NCI-H226 (cell line): Measurements from ENCODE around the gene ZBTB4.

Source experiments
- DNase-seq: peaks from one replicate; pipeline ENCODE4 v3.0.0-alpha.2; 2015

ZBTB4 gene

DNA sequence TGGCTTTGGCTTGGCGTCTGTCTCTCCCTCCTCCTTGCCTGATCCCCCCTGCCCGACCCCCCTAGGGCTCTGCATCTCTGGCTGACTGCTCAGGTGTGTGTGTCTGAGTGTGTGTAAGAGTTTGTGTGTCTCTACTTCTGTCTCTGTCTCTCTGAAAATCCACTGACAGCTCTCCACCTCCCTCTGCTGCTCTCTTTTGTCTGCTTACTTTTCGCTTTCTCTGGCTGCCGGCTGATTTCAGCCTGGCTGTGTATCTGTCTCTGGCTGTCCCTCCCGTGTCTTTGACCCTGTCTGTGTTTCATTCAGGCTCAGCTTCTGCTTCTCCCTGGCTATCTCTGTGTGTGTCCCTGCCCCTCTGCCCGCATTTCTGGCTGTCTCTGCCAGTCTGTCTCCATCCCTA is 63.1 kb downstream of the ZBTB4 start:
- no peak for DNase-seq

DNA sequence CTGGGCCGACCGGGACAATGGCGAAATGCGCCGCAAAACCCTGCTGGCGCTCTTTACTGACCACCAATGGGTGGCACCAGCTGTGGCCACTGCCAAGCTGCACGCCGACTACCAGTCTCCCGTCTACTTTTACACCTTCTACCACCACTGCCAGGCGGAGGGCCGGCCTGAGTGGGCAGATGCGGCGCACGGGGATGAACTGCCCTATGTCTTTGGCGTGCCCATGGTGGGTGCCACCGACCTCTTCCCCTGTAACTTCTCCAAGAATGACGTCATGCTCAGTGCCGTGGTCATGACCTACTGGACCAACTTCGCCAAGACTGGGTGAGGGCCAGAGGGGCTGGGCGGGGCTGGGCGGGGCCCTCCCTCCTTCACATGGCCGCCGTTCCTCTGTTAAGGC is 63.6 kb downstream of the ZBTB4 start:
- no peak for DNase-seq

DNA sequence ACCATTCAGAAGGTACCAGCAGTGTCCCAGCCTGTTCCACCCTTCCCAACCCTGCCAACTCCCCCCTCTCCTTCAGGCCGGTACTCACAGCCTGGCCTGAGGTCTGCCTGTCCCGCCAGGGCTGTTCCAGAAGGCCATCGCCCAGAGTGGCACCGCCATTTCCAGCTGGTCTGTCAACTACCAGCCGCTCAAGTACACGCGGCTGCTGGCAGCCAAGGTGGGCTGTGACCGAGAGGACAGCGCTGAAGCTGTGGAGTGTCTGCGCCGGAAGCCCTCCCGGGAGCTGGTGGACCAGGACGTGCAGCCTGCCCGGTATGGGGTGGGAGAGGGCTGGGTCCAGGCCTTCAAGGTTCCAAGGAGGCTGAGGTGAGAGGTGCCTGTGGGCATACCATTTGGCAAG is 64.6 kb downstream of the ZBTB4 start:
- DNase-seq: no peak

DNA sequence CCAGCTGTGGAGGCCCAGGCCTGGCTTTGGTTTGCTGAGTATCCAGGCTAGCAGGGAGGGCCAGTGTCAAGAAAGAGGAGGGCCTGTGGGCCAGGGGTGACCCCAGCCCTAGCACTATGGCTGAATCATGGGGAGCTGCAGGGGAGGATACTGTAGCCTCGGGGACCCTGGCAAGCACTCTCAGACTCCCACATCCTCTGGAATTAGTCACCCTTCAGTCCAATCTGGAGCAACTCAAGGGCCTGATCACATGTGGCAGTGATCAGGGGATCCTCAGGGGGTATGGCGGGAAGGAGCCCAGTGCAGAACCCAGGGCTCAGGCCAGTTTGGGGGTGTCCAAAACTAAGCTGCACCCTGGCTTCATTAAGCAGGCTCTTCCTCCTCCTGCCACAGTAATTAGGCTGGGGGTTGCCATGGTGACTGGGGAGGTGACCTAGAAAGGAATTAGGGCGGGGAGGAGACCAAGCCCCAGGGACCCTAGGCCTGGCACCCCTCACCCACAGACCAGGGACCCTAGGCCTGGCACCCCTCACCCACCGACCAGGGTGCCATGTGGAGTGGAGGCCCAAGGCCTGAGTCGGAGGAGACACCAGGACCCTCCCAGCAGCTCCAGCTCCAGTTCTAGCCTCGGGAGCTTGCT is 66.0 kb downstream of the ZBTB4 start:
- peak; percentile 54 for DNase-seq

DNA sequence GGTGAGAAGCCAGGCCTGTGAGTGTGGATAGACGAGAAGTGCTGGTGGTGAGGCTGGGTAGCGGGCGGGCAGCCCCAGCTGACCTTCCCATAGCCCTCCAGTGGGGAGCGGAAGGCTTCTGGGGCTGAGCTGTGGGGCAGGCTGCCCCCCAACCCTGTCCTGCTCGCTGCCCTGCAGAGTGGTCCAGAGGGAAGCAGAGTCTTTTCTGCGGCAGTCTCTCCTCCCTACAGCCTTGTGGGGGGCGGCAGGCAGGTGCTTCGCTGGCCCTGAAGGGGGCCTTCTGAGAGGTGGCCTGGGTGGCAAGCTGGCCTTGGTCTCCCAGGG is 68.0 kb downstream of the ZBTB4 start:
- no peak for DNase-seq

DNA sequence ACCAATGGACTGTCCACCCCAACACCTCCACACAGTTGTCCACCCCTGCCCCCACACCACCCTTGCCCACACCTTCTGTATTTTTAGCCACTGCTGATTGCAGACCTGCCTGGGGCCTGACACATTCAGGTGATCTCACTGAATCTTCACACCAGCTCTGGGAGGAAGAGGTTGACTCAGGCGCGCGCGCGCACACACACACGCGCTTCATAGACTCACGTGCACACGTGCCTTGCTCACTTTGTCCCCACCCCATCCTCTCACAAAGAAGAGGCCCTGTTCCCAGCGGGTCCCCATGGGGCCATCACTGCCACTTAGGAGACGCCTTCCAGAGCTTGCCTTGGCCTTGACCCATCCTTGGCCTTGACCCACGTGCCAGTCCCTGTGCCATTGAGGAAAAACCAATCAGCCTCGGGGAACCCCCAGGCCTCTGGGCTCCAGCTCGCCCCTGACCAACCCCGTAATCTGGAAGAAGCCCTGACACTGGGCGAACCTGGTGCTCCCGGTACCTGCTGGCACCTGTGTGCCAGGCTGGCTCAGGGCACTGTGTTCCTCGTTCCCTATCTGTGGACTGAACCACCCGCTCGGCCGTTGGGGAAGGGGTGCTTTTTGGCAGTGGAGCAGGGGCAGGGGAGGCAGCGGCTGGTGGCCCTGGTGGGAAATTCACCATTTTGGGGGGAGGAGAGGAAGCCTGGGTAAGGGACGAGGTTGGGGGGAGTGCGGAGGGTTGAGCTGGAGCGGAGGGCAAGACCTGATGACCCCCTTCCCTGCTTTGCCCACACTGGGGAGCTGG is 68.6 kb downstream of the ZBTB4 start:
- DNase-seq: no peak

DNA sequence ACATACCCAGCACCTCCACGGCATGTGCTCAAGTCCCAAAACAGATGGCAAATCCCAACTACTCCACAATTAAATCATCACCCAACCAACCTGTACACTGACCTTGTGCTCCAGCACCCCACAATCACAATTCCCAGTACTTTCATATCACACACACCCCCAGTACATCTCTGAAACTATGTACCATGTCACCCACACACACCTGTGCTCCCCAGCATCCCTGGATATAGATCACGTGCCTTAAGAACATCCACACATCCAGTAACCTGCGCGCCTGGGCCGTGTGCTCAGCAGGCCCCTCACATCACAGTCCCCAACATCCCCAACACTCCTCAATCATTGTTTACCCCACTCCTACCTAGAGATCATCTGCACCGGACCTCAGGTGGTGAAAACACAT is 69.7 kb downstream of the ZBTB4 start:
- no peak for DNase-seq
